ENCODE data around the gene ADH4. TPM values are rescaled to one million over a fixed set of nuclear protein-coding genes. Genes with fewer than 3 reads are reported as not detected.
"Not testable (repeated sequence)": the region's sequence is repeated elsewhere in the genome, so short reads cannot be mapped to it uniquely, and the experiment has no call there.

The ADH4 gene
- total and polyA plus RNA-seq, 2 experiments from 2014 or later: not detected

DNA sequence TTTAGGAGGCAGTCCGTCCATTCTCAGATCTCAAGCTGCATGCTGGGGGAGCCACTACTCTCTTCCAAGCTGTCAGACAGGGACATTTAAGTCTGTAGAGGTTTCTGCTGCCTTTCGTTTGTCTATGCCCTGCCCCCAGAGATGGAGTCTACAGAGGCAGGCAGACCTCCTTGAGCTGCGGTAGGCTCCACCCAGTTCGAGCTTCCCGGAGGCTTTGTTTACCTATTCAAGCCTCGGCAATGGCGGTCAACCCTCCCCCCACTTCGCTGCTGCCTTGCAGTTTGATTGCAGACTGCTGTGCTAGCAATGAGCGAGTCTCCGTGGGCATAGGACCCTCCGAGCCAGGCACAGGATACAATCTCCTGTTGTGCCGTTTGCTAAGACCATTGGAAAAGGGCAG, 44.8 kb downstream of the ADH4 start (continued):
- no peak for TF ChIP-seq ZNF462 (CRISPR knock-in tag; IDR thresholded peaks at IDR 0.05)
- TF ChIP-seq, protein P1, sequence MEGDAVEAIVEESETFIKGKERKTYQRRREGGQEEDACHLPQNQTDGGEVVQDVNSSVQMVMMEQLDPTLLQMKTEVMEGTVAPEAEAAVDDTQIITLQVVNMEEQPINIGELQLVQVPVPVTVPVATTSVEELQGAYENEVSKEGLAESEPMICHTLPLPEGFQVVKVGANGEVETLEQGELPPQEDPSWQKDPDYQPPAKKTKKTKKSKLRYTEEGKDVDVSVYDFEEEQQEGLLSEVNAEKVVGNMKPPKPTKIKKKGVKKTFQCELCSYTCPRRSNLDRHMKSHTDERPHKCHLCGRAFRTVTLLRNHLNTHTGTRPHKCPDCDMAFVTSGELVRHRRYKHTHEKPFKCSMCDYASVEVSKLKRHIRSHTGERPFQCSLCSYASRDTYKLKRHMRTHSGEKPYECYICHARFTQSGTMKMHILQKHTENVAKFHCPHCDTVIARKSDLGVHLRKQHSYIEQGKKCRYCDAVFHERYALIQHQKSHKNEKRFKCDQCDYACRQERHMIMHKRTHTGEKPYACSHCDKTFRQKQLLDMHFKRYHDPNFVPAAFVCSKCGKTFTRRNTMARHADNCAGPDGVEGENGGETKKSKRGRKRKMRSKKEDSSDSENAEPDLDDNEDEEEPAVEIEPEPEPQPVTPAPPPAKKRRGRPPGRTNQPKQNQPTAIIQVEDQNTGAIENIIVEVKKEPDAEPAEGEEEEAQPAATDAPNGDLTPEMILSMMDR (conservative IDR thresholded peaks at IDR 0.05; ENCODE audit: low read depth in 2 of 2): no peak
- no peak for TF ChIP-seq CREB1 (CRISPR knock-in tag; IDR thresholded peaks at IDR 0.05; ENCODE audit: low read depth)
- TF ChIP-seq STAT1 (IDR thresholded peaks at IDR 0.05; ENCODE audit: unreplicated experiment): no peak

DNA sequence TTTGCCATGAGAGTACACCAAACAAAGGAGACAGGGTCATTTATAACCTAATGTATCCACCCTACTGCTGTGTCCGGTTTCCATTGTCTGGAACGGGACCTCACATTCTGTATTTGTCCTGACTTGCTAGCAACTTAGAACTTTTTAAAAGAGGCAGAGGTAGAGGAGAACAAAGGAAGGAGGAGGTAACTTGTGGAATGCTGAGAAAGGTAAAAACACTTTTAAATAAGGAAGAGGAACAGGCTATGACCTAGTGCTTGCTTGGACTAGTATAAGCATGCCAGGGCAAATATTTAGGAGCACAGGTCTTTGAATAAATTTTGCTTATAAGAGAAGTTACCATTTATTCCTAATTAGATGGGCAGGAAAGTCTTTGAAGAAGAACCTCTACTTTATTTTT, 52.3 kb downstream of the ADH4 start:
- H3K79me2 ChIP-seq (replicated peaks; ENCODE audit: insufficient read depth): peaks cover 29% of the 10 kb centered on the region
- not testable (repeated sequence) for H3K4me3 ChIP-seq; H3K9me2 ChIP-seq (ENCODE audit: insufficient read depth); H3K36me3 ChIP-seq (ENCODE audit: insufficient read depth); ATAC-seq; H3K9me3 Mint-ChIP-seq; H3K4me2 ChIP-seq; H3K4me3 Mint-ChIP-seq; H2AFZ ChIP-seq; DNase-seq (ENCODE audit: low spot score); H3K27ac ChIP-seq (ENCODE audit: low read depth); H3K27ac Mint-ChIP-seq; H3F3A ChIP-seq (replicated peaks; ENCODE audit: low read depth); H3K27me3 ChIP-seq (ENCODE audit: insufficient read depth); H4K20me1 ChIP-seq (replicated peaks; ENCODE audit: insufficient read depth)
- peaks cover 15% of the 10 kb centered on the region for H3K36me3 Mint-ChIP-seq (ENCODE audit: low read depth)
- peaks cover 14% of the 10 kb centered on the region for H3K27me3 Mint-ChIP-seq (ENCODE audit: insufficient read depth, low read depth, poor library complexity)
- H3K4me1 ChIP-seq (ENCODE audit: insufficient read depth): peaks cover 18% of the 10 kb centered on the region
- H3K4me1 Mint-ChIP-seq: peaks cover 28% of the 10 kb centered on the region

All from GM23338 (cell line).